RKO (cell line): Measurements from ENCODE around the gene PHF24.

ENCODE experiments used
- DNase-seq: peaks from one replicate; pipeline ENCODE4 v3.0.0-alpha.2; 2016; ENCODE audit warnings: low spot score

Gene PHF24

DNA sequence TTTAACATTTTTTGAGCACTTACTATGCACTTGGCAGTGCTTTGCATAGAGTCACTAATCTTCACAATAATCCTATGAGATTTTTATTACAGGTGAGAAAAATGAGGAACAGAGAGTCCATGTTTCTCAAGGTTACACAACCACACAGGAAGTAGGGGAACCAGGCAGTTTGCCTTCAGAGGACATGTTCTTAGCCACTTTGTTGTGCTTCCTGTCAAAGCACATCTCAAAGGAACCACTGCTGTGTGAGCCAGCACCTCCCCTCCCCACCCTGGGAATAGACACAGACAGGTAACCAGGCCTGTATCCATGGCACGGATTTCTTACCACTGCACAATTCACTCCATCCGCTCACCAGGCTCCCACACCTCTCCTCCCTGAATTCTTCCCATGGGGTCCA is 25.1 kb downstream of the PHF24 start:
- DNase-seq = no peak

DNA sequence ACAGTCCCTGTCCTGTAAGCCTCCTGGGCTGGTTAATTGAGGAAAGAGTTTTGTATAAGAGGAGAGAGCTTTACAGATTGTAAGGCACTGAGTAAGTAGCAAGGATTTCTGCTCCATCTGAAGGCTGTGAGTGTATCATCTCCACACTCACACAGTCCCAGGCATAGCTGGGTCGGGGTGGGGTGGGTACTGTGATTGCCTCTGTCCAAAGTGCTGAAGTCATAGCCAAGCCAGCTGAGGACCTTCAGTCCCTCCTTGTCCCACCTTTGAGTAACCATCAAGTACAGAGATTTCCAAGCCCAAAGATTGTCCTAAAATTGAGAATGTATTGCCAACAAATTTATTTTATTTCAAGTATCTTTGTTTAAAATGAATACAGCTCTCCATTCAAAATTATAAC is 26.0 kb downstream of the PHF24 start:
- DNase-seq = peak; percentile 48

DNA sequence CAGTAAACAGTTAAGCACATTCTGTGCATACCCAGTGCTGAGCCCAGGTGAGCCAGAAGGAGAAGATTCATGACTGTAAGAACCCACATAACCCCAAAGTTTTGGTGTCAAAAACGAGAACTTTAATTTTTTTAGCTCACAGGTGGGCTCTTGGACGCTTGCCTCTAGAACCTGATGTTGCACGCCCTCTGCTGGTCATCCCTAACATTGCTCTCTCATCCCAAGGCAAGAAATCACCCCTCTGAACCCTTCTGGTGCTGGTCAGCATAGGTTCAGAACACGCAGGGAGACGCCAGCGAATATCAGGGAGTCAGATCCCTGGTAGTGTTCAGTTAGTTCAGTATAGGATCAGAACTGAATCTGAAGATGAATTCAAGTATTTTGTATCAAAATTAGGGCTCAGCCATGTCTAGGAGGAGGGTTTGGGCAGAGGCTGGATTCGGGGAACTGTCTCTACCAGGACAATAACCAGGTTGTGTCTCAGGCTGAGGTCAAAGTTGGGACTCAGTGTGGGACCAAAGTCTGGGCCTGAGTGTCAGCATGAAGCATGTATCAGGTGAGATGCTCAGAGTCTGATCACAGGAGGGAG is 27.3 kb downstream of the PHF24 start:
- peak; percentile 56 for DNase-seq

DNA sequence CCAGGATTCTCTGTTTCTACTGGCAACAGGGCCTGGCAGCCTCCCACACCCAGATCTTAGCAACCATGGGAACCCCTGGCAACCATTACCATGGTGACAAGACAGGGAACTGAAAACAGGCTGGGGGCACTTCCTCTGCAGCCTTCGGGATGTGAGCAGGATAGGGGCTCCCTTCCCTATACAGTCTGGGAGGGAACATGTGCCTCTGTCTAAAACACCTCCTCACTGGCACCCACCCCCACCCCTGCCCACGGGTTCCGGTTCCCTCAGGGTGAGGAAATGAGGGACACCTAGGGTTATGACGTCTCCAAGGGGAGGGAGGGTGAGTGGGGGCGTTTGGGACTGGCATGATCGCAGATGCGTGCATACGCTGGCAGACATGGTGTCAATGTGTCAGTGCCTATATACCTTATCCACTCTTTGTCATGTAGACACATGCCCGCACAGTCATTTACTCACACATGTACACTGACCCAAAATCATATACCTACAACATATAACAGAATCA is 28.5 kb downstream of the PHF24 start:
- no peak for DNase-seq

DNA sequence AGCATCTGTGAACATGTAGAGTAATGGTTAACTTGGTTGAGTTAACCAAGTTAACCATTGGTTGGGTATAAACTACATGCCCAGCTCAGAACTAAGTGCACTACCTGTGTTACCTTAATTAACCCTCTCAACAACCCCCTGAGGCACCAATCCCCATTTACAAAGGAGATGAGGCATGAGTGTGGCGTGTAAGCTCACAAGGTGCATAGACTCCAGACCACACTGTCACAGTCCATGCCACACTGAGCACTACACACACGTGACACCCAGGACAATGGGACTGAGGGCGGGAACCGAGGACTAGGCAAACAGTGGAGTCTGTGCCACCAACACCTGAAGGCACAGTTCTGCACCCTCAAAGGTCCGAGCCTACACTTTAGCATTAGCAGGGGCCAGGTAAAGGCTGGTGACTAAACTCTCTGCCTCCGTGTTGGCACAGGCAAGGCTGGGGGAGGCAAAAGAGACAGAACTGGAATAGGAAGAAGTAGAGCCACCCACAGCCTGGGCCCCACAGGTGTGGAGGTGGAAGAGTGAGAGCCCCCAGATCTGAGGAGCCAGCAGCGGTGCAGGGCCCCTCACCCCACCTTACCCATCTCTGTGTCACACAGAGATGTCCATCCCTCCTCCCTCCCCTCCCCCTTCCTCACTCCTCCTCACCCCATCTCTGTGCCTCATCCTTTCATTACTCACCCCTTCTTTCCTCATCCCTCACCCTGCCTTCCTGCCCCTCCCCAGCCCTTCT is 29.2 kb downstream of the PHF24 start:
- DNase-seq = no peak

DNA sequence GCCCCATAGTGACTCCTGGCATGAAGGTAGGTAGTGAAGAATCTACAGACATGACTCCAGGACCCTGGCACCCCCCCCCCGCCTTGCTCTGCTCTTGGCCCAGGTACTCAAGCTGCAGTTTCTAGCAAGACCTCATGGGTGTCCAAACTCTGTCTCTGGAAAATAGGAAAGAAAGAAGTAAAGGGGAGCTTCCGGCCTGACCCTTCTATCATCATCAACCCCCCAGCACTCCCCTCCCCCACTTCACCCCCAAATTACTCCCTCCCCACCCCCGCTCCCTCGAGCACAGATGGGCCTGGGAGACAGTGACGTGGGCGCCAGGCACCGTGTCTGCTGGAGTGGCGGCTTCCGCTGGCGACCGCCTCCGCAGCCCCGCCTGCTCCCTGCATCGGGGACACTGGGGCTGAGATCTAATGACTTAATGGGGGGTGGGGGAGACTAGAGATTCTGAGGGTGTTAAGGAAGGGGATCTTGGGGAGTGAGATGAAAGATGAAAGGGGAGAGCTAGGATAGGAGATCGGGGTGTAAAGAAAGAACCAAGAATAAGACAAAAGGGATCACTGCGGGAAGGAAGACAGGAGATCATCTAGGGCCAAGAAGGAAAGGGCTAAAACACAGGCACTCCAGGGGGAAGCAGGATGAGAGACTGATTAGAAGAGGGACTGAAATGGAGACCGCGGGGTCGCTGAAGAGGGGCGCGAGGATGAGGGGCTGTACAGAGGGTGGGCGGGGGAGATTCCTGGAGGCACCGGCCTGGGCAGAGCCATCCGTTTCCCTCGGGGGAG is 30.3 kb downstream of the PHF24 start:
- no peak for DNase-seq

DNA sequence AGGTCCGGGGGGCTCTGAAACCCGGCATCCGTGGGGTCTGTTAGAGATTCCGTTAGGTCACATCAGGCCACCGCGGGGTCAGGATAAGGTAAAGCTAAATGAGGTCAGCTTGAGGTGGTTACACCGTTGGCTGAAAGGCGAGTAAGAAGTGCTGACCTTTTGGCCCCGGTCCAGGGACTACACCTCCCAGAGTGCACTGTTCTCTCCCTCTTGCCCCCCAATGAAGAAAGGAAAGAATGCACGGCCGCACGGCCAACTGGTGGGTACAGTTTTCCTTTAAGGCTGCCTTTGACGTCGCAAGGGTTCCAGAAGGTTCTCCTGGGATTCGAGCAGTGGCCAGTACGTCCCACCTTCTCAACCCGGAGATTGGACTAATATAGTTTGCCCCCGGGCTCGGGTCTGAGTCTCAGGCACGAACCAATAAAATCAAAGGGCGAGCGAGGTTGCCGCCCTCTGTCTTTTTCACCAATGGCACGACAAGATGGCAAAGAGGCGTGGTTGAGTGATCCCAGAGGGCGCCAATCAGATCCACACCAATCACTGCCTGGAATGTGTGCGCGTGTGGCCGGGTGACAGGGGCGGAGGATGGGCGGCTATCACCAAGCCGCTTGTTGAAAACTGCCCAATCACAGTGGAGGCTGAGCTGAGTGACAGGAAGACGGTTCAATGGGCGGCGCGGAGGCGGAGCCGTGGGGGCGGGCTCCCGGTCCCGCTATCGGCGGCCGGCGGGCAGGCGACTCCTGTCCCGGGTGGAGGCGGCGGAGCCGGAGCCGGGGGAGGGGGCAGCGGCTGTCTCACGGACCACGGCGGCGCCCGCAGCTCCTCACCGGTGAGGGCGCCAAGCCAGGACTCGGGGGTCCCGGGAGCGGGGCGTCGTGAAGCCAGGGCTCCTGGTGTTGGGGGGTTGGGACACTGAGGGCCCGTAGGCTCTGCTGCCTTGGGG is 31.2 kb downstream of the PHF24 start, which contains the start of gene DNAJB5:
Gene DNAJB5 (plus strand): TSS at position 743 of the 943 bp plus-strand sequence. CDS start 886 bp downstream, outside the sequence.
- DNase-seq = peak; percentile 99

DNA sequence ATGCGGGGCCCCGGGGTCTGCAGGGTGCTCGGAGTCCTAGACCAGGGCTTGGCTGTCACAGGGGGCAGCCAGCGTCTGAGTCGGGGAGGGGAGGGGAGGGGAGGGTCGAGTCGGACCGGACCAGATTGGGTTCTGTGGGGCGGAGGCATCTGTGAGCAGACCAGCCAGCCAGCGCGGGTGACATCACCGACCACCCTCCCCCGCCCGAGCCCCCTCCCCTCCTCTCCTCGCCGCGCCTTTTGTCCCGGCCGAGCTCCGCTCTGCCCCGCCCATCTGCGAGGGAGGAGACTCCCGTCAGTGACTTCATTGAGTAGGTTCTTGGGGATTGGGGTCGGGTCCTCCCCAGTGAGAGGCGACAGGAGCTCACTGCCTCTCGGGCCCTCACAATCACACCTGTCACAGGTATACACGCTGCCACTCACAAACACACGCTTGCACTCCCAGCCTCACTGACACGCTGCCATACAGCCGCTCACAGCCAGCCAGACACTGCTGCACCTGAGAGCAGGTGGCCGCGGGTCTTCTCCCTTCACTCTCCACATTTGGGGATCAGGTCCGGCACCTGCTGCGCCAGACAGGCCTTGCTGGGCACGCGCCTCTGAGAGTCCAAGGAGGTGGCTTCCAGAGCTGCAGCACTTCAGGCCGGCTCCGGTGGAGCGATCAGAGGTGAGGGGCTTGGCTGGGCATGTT is 32.0 kb downstream of the PHF24 start:
- DNase-seq = peak; percentile 25

DNA sequence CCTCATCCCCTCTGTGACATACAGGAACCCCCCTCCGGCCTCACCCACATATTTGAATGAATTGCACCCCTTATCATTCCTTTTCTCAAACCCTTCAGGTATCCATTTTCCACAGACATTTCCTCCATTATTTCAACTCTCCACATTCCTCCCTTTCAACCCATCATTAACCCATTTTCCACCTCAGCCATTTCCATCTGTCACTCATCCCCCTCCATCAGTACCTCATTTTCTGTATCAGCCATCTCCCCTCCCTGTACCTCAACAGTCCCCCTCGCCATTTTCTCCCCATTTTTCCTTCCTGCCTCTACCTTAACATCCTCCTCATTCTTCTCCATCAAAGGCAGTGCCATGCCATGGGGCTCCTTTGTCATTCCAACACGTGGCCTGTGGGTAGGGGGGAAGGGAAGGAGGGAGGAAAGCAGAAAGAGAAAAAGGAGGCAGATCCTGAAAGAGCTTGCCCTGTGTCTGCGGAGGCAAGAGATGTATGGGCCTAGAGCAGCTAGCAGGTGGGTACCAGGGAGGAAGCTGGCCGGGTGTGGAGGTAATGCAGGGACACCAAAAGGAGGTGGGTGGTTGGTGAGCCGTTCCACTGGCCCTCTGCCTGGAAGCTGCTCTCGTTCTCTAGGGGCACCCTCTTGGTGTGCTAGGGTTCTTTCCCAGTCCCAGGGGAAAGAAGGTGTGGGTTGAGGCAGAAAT is 33.0 kb downstream of the PHF24 start:
- DNase-seq = no peak

DNA sequence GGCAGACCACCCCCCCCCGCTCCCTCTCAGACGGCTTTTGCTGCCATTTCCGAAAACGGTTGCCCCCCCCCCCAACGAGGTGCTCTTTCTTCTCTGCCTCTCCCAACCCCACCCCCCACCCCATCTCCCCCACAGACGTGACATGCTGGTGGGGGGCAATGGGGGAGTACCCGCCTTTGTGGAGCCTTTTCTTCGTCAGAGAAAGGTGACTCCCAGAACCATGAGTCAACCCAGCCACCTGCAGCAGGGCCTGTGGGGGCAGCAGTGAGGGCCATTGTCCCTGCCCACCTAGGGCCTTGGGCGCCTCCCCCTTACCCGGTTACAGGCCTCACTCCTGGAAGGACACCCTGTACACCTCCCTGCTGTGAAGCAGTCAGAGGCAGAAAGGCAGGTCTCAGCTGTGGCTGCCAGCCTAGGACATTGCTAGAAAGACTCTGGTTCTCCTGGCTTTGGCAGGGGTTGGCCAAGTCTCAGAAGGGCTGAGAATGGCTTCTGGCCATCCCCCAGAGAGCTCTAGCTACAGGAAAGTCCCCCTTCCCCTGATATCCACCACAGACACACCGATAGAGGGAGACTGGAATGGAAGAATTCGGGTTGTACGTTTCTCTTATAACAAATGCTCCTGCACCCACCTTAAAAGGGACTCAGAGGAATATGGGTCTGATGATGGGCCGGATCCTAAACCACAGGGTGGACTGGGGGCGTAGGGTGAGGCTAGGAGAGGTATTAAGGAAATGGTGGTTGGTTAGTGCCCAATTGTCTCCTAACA is 33.7 kb downstream of the PHF24 start:
- peak; percentile 24 for DNase-seq

DNA sequence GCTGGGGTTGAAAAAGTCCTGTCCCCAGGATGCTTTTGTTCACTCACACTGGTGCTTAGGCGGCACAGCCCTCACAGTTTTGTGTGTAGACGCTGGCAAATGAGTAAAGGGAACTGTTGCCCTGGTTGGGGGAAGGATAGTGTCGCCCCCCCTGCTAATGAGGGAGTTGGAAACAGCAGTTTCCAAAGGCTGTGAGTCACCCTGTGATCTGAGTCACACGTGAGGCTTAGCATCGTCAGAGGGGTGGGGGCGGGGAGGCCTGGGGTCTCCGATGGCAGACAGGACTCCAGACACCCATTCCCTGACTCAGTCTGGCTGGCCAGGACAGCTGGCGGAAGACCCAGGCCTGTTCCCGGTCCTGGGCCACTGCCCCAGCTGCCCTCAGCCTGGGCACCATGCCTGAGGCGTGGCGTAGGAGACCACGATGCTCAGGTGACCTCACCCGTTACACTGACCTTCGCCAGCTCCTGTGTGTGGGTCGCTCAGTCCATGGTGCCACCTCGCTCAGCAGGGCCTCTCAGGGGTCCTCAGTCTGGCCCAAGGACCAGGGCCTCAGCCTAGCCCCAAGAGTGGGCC is 34.4 kb downstream of the PHF24 start:
- peak; percentile 89 for DNase-seq

DNA sequence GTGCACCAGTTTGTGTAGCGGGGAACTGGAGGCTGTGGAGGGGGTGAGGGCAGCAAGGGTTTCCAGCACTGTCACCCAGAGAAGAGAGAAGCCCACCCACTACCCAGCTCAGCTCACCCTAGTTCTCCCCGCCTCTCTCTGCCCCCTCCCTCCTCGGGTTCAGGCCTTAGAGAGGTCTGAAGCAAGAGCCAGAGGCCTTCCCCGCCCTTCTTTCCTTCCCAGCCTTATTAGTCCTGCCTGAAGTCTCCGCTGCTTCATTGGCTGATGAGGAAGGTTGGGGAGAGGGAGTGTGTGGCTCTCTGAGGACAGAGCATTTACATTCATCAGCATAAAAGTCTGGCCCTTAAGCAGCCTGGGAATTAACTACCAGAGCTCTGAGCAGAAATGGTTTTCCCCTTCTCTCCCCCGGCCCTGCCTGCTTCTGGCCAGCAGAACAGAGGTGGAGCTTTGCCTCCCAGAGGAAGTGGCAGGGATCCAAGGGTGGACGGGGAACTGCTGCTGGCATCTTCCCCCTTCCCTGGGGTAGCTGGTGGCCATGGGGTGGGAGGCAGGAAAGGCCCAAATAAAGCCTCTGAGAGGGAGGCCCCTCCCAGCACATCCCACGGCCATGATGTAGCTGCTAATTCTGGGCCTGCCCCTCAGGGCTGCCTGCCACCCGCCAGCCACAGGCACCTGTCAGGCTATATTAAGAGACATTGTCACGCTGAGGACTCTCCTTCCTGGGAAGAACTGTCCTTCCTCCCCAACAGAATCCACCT is 35.6 kb downstream of the PHF24 start:
- DNase-seq = no peak

DNA sequence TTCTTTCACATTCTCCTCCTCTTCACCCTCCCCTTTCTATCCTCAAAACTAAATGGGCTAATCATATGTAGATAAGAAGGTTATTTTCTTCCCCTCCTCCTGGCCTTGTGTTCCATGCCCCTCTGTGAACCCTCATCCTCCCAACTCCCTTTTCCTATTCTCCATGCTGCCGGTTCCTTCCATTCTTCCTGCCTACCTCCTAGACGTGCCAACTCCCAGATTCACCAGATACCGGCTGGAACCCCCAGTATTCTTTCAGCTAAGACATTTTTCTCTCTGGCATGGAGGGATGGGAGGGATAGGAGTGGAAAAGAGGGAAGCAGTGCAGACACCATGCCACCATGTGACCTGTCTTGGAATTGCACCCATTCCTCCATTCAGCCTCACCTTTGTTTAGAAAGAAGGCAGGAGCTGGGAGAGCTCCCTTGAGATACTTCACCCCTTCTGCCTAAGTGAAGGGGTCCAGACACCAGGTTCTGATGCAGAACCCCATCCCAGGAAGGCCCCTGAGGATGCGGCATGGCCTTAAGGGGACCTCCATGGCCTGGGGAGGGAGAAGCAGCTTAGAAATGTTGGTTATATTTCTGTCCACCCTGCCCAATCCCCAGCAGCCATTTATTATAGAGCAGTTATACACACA is 36.3 kb downstream of the PHF24 start:
- peak; percentile 62 for DNase-seq

DNA sequence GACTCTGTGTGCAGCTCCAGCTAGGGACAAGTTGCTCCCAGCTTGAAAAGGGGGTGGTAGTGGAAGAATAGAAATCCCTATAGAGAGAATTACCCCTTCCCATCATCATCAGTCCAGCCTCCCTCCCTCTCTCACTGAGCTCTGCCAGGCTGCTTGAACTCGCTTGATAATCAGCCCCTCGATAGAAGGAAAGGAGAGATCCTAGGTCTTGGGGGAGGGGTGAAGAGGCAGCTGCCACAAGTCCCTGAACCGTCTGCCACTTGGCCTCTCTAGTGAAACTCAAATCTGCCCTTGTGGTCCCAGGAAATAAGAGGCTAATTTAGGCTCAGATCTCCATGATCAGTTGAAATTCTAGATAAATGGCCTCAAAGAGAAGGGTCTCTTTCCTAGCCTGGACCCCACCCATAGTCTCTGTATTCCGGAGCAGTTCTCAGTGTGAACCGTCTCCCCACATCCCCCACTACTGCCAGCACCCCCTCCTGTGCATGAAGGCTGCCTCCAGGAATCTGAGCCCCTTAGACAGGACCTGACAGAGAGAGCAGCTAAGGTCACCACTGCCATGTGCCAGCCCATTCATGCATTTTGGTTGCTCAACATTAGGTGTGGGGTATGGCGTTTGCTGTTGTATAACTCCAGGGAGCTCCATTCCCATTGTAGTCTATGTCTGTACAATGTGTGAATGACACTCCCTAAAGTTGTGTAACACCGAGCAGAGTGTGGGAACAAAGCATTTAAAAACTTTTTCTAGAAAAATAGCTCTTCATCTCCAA is 37.0 kb downstream of the PHF24 start:
- no peak for DNase-seq

DNA sequence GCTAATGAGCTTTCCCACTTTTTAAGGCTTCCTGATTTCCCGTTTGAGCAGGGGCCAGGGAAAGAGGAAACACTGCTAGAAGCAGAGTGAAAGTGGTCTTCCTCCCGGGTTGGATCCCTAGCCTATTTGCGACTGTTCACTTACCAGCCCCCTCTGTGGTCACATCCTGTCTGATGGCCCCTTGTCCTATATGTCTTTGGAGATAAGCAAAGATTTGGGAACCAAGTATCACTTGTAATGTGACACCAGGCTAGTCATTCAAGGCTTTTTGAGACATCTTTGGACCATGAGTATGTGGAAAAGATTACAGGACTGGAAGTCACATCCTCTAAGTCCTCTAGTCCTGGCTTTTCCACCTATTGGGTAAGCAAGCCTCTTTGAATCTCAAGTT is 37.6 kb downstream of the PHF24 start:
- DNase-seq = no peak

DNA sequence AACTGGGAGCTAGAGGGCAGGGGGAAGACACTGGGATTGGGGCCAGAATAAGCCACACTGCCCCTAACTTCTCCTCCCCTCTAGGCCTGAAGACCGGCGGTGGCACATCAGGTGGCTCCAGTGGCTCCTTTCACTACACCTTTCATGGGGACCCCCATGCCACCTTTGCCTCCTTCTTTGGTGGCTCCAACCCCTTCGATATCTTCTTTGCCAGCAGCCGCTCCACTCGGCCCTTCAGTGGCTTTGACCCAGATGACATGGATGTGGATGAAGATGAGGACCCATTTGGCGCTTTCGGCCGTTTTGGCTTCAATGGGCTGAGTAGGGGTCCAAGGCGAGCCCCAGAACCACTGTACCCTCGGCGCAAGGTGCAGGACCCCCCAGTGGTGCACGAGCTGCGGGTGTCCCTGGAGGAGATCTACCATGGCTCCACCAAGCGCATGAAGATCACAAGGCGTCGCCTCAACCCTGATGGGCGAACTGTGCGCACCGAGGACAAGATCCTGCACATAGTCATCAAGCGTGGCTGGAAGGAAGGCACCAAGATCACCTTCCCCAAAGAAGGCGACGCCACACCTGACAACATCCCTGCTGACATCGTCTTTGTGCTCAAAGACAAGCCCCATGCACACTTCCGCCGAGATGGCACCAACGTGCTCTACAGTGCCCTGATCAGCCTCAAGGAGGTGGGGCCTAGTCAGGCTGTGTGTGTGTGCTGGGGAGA is 38.3 kb downstream of the PHF24 start:
- no peak for DNase-seq

DNA sequence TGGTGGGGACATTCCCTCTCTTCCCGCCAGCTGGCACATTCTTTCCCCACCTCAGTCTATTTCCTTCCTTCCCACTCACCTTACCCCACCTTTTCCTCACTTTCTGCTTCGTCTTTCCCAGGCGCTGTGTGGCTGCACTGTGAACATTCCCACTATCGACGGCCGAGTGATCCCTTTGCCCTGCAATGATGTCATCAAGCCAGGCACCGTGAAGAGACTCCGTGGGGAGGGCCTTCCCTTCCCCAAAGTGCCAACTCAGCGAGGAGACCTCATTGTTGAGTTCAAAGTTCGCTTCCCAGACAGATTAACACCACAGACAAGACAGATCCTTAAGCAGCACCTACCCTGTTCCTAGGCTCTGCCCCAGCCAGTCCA is 38.8 kb downstream of the PHF24 start:
- DNase-seq = no peak
